ENCODE data around the gene SH3BP2. TPM values are rescaled to one million over a fixed set of nuclear protein-coding genes. Genes with fewer than 3 reads are reported as not detected.
A peak's percentile ranks its signal among the peaks of the same experiment; 100 is the strongest.
"Not testable (repeated sequence)": the region's sequence is repeated elsewhere in the genome, so short reads cannot be mapped to it uniquely, and the experiment has no call there.

Gene SH3BP2
- total RNA-seq, 1 experiment from 2014 or later = 54.0 TPM

DNA sequence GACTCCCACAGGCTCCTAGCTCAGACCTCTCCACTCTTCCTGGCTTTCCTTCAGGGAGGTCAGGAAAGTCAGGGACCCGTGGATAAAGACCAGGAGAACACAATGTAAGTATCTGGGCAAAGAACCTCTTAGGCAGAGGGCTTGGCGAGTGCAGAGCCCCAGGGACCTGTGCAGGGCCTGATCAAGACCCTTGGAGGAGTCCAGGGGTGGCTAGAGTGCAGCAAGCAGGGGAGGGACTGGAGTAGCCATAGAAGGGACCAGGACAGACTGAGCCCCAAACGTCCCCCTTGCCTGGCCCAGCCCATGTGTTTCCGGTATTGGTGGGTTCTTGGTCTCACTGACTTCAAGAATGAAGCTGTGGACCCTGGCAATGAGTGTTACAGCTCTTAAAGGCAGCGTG is 30.8 kb upstream of the SH3BP2 start:
- no peak overlapping the region for H3K4me2 ChIP-seq
- ChIA-PET POLR2A (ENCODE audit: unreplicated experiment) (no interaction called here), CTCF (no interaction called here)
- no peak overlapping the region for H3K4me3 ChIP-seq
- no peaks in the 10 kb centered on the region for H4K20me1 ChIP-seq (ENCODE audit: insufficient read depth)
- no TSS peak for BruUV-seq (replicated peaks)
- H3F3A ChIP-seq (ENCODE audit: insufficient read depth, low read depth) = no peaks in the 10 kb centered on the region
- H3K27ac ChIP-seq = no peak overlapping the region
- H2AFZ ChIP-seq = no peak overlapping the region
- no peaks in the 10 kb centered on the region for H3K27me3 ChIP-seq (ENCODE audit: insufficient read depth, low read depth)
- H3K4me1 ChIP-seq (replicated peaks; ENCODE audit: insufficient read depth) = no peaks in the 10 kb centered on the region
- no peaks in the 10 kb centered on the region for H3K9me3 ChIP-seq (ENCODE audit: insufficient read depth, low read depth)
- no peak for DNase-seq
- intact Hi-C loops (cut with micrococcal nuclease; ENCODE audit: unreplicated experiment) = loop anchor here (5.0 kb wide), 2 partner anchors 80 to 275 kb away; partner anchors contain the start of gene ADD1
- H3K79me2 ChIP-seq (ENCODE audit: low read depth) = no peaks in the 10 kb centered on the region
- TF ChIP-seq, protein P1, sequence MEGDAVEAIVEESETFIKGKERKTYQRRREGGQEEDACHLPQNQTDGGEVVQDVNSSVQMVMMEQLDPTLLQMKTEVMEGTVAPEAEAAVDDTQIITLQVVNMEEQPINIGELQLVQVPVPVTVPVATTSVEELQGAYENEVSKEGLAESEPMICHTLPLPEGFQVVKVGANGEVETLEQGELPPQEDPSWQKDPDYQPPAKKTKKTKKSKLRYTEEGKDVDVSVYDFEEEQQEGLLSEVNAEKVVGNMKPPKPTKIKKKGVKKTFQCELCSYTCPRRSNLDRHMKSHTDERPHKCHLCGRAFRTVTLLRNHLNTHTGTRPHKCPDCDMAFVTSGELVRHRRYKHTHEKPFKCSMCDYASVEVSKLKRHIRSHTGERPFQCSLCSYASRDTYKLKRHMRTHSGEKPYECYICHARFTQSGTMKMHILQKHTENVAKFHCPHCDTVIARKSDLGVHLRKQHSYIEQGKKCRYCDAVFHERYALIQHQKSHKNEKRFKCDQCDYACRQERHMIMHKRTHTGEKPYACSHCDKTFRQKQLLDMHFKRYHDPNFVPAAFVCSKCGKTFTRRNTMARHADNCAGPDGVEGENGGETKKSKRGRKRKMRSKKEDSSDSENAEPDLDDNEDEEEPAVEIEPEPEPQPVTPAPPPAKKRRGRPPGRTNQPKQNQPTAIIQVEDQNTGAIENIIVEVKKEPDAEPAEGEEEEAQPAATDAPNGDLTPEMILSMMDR (conservative IDR thresholded peaks at IDR 0.05) = no peak
- no peak for TF ChIP-seq EZH2 (IDR thresholded peaks at IDR 0.05; ENCODE audit: low read depth)
- H3K36me3 ChIP-seq (ENCODE audit: low read depth) = no peaks in the 10 kb centered on the region
- no peaks in the 10 kb centered on the region for H3K9me2 ChIP-seq (ENCODE audit: insufficient read depth)

DNA sequence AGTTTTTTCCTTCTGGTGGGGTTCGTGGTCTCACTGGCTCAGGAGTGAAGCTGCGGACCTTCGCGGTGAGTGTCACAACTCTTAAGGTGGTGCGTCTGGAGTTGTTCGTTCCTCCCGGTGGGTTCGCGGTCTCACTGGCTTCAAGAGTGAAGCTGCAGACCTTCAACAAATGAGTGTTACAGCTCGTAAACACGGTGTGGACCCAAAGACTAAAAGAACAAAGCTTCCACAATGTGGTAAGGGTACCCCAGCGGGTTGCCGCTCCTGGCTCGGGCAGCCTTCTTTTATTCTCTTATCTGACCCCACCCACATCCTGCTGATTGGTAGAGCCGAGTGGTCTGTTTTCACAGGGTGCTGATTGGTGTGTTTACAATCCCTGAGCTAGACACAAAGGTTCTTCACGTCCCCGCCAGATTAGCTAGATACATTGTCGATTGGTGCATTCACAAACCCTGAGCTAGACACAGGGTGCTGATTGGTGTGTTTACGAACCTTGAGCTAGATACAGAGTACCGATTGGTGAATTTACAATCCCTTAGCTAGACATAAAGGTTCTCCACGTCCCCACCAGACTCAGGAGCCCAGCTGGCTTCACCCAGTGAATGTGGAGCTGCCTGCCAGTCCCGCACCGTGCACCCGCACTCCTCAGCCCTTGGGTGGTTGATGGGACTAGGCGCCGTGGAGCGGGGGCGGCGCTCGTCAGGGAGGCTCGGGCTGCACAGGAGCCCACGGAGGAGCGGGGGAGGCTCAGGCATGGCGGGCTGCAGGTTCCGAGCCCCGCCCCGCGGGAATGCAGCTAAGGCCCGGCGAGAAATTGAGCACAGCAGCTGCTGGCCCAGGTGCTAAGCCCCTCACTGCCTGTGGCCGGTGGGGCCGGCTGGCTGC is 30.2 kb upstream of the SH3BP2 start:
- CTCF ChIA-PET; DNase-seq; H3K27me3 ChIP-seq (ENCODE audit: insufficient read depth, low read depth); H4K20me1 ChIP-seq (ENCODE audit: insufficient read depth); H3K4me3 ChIP-seq; H3K4me1 ChIP-seq (replicated peaks; ENCODE audit: insufficient read depth); H3K9me3 ChIP-seq (ENCODE audit: insufficient read depth, low read depth); H3F3A ChIP-seq (ENCODE audit: insufficient read depth, low read depth); BruUV-seq (replicated peaks); H2AFZ ChIP-seq; H3K4me2 ChIP-seq; H3K36me3 ChIP-seq (ENCODE audit: low read depth); POLR2A ChIA-PET (ENCODE audit: unreplicated experiment); H3K27ac ChIP-seq; H3K9me2 ChIP-seq (ENCODE audit: insufficient read depth); H3K79me2 ChIP-seq (ENCODE audit: low read depth): not testable (repeated sequence)
- intact Hi-C loops (cut with micrococcal nuclease; ENCODE audit: unreplicated experiment) = loop anchor here (5.0 kb wide), 2 partner anchors 80 to 275 kb away; partner anchors contain the start of gene ADD1

DNA sequence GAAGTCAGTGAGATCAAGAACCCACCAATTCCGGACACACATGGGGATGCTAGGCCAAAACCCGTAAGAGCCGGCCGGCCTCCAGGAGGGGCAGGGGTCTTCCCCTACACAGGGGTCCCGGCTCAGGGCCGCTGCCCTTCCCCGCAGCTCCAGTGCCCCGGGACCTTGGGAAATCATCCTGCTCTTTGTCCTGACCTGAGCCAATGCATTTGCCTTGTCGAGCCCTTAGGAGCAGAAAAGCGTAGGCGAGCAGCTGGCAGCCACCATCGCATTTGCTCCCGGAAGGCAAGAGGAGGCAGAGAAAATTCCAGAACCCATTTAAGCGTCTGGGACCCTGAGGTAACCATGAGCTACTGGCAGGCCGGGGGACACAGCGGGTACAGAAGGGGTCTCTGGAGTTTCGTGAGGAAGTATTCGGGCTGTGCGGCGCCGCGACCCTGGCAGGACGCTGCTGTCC is 29.3 kb upstream of the SH3BP2 start:
- BruUV-seq (replicated peaks) = no TSS peak
- ChIA-PET POLR2A (ENCODE audit: unreplicated experiment) (interaction anchor here (0.6 kb wide), 1 partner anchor 493 kb away, joined by 3 read pairs; no protein-coding TSS in a partner anchor), CTCF (no interaction called here)
- Histone ChIP-seq H3K9me2 (ENCODE audit: insufficient read depth) (no peaks in the 10 kb centered on the region), H3K27me3 (ENCODE audit: insufficient read depth, low read depth) (no peaks in the 10 kb centered on the region), H3K79me2 (ENCODE audit: low read depth) (no peaks in the 10 kb centered on the region), H3K36me3 (ENCODE audit: low read depth) (no peaks in the 10 kb centered on the region), H3K4me1 (replicated peaks; ENCODE audit: insufficient read depth) (no peaks in the 10 kb centered on the region), H2AFZ (no peak overlapping the region), H3K4me3 (no peak overlapping the region; the same call in 1 of the 2 replicates), H3K27ac (no peak overlapping the region), H3K4me2 (peak overlapping the region; percentile 67; the same call in 1 of the 2 replicates), H3F3A (ENCODE audit: insufficient read depth, low read depth) (no peaks in the 10 kb centered on the region), H3K9me3 (ENCODE audit: insufficient read depth, low read depth) (no peaks in the 10 kb centered on the region), H4K20me1 (ENCODE audit: insufficient read depth) (no peaks in the 10 kb centered on the region)
- intact Hi-C loops (cut with micrococcal nuclease; ENCODE audit: unreplicated experiment) = loop anchor here (5.0 kb wide), 2 partner anchors 79 to 274 kb away; partner anchors contain the start of gene ADD1
- DNase-seq = no peak
- TF ChIP-seq, protein P1 (conservative IDR thresholded peaks at IDR 0.05) = no peak
- no peak for TF ChIP-seq EZH2 (IDR thresholded peaks at IDR 0.05; ENCODE audit: low read depth)

Measured in PC-9 (cell line).